ENCODE results near the gene BEGAIN. TPM values are rescaled to one million over a fixed set of nuclear protein-coding genes. Genes with fewer than 3 reads are reported as not detected.

The BEGAIN gene
- polyA plus RNA-seq, 4 donors: 1.2 to 3.9 (median 2.4) TPM

DNA sequence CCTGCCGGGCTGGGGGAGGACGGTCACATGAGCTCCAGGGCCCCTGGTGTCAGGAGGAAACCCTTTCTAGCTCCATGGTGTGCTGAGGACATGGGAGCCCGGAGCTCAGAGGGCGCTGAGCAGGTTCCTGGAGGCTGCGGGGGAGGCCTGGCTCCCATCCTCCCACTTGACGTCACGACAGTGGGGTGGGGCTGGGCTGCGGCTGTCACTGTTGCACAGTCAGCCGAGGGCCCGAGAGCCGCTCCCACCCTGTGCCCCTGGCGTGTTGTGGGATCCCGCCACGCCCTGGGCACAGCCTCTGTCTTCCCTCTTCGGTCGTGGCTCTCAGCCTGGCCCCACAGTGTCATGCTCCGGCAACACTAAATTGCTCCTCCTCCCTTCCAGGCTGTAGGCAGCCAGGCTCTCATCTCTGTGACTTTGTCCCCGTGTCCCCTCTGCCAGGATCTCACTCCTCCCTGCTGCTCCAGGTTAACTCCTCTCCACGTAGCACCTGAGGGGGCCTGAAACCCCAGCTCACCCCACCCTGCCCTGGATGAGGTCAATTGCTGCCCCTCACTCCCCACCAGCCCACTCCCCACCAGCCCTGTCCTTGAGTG is 33.0 kb downstream of the BEGAIN start:
- no peak for DNase-seq (ENCODE audit: low read depth in 4 of 4, low spot score in 2 of 4)

DNA sequence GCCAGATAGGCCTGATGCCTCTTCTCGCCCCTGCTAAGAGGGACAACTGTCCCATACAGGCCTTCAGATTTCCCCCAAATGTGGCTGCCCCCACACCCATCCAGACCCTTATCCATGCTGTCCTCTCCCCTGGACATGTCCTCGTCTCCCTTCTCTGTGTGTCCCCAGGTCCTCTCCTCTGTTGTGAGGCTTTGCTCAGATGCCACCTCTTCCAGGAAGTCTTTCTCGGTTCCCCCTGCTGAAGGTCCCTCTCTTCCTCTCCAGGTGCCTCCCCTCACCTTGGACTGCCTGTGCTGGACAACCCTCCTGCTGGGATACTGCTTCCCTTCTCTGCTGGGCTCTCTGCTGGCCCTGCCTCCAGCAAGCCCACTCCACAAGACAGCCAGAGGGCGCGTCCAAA is 33.7 kb downstream of the BEGAIN start:
- DNase-seq (ENCODE audit: low read depth in 4 of 4, low spot score in 2 of 4): no peak

DNA sequence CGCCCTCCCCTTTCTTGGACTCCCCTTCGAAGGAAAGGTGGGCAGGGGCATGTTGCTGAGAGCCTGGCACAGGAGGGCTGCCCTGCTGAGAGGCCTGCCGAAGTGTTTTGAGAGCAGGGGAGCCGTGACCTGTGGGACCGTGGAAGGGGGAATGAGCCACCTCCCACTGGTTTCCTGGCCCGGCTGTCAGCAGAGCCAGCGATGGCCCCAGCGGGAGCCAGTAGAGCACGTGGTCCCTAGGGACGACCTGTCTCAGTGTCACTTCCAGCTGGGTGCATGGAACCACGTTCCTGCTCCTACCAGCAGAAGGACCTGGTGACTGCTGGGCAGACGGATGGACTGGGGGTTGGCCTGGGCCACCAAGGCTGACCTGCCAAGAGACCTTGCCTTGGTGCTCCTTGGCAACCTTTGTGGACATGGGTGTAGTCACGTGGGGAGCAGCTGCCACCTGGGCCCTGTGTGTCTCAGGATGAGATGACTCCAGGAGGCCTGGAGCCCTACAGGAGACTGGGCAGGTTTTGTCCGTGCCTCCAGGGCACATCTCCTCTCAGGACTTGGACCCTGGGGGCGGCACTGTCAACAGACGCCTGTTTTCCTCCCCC is 34.6 kb downstream of the BEGAIN start:
- no peak for DNase-seq (ENCODE audit: low read depth in 4 of 4, low spot score in 2 of 4)

GRCh38 chr14:100551056-100551455 is 36.2 kb downstream of the BEGAIN start:
- no peak for DNase-seq (ENCODE audit: low read depth in 4 of 4, low spot score in 2 of 4)

DNA sequence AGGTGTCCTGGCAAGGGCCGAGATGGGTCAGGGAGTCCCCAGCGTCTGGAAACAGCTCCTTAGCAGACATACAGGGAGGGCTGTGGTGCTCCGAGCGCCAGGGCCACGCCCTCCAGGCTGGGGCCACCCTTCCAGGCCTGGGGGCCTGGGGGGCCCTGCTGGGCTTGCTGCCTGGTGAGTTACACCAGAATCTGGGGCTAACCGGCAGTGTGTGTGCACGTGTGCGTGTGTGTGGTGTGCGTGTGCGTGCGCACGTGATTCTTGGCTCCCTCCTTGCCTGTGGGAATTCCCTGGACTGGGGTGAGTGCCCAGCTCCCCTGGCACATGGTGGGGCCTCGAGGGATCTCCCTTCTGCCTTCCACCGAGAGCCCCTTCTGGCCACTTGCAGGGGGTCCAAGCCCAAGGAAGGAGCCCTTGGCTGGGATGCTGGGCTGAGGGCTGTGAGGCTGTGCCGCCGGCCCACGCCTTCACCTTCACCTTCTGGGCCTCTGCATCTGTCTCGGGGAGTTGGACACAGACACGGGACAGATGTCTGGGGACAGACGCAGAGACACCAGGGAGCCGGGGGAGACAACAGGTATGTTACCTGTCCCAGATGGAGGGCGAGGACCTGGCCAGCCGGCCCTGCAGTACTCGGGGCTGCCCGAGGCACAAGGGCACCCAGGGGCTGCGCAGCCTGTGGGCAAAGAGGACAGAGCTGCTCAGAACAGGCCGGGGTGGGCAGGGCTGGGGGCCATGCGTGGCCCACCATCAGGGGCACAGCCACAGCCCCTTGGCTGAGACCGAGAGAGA is 37.2 kb downstream of the BEGAIN start:
- no peak for DNase-seq (ENCODE audit: low read depth in 4 of 4, low spot score in 2 of 4)

DNA sequence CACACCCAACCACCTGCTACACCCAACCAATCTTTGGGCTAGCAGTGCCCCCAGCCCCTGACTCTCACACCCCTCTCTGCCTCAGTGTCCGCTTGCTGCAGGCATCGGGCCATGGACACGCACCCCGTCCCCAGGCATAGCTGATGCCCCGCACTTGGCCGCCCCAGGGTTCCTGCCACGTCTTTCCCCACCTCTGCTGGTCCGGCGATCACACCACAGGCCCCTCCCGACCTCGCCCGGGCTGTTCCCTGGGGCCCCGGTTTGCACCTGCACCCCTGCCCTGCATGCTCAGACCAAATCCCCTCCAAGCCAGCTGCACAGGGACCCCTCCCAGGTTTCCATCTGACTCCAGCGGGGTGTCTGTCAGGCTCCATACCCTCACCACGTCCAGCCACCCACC is 38.3 kb downstream of the BEGAIN start:
- DNase-seq (ENCODE audit: low read depth in 4 of 4, low spot score in 2 of 4): no peak

DNA sequence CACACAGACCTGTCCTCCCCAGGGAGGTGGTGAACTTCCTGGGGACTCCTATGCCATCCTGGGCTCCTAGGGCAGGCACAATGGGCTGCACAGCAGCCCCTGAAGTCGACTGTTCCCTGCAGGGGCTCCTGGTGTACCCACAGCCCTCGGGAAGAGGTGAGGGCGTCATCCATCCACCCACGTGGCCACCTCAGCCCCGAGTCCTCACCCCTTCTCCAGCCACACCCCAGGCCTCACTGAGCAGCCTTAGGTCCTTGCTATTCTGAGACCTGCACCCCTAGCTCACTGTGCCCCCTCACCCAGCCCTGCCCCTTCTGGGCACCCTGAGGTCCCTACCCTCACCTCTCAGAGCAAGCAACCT is 38.9 kb downstream of the BEGAIN start:
- no peak for DNase-seq (ENCODE audit: low read depth in 4 of 4, low spot score in 2 of 4)

- no peak for DNase-seq (ENCODE audit: low read depth in 4 of 4, low spot score in 2 of 4)
Measured at GRCh38 chr14:100547633-100548294, 39.5 kb downstream of the BEGAIN start.

GRCh38 chr14:100546051-100546443 is 41.2 kb downstream of the BEGAIN start:
- no peak for DNase-seq (ENCODE audit: low read depth in 4 of 4, low spot score in 2 of 4)

DNA sequence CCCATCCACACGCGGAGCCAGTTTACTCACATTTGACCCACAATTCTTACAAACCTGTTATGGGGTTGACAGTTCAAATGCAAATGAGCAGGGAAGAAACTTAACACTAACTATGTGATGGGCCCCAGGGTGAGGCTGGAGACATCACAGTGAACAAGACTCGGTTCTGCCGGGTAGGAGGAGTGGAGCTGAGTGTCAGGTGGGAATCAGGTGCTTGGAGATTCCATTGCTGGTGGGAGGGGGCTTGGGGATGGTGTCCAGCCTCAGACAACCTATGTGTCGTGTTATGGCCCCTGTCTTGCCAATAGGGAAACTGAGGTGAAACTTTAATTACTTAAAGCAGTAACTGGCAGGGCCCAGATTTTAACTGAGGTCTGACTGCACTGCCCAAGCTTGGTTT is 41.9 kb downstream of the BEGAIN start:
- DNase-seq (ENCODE audit: low read depth in 4 of 4, low spot score in 2 of 4): no peak

GRCh38 chr14:100544506-100545141 is 42.6 kb downstream of the BEGAIN start:
- no peak for DNase-seq (ENCODE audit: low read depth in 4 of 4, low spot score in 2 of 4)

DNA sequence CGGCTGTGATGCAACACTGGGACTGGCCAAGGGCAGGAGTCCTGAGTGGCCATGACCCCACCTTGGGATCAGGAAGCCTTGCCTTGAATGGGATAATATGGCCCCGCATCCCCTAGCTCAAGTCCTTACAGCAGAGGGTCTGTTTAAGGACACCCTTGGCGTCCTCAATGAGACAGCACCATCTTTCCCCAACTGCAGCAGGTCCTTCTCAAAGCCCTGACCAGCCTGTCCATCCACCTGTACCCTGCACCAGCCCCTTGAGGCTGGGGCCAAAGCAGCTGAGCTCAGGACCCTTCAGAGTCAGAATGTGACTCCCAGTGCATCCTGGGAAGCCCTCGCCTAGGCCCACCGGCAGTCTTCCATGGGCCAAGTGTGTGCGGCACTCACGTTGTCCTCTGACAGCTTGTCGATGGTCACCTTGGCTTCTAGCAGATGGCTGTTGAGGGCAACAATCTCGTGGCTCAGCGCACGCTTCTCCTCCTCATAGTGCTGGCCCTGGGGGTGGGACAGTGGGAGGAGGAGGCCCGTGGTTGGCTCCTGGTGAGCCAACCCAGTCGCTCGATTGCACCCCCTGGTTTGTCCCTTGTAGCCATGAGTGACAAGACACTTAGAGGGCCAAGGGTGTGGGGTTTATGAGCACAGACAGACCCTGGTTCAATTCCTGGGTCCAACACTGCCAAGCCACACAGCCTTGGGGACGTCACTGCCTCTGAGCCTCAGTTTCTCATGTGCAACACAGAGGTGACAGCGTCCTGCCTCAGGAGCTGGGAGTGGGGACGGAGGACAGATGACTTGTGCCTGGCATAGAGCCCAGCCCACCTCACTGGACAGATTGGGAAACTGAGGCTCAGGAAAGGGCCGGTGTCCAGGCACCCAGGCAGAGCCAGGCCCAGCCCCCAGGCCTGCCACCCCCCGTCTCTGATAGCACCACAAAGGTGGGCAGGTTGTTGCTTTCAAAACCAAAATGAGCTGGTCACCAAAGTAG is 43.5 kb downstream of the BEGAIN start:
- no peak for DNase-seq (ENCODE audit: low read depth in 4 of 4, low spot score in 2 of 4)

- no peak for DNase-seq (ENCODE audit: low read depth in 4 of 4, low spot score in 2 of 4)
Measured at GRCh38 chr14:100542619-100543205, 44.5 kb downstream of the BEGAIN start.

DNA sequence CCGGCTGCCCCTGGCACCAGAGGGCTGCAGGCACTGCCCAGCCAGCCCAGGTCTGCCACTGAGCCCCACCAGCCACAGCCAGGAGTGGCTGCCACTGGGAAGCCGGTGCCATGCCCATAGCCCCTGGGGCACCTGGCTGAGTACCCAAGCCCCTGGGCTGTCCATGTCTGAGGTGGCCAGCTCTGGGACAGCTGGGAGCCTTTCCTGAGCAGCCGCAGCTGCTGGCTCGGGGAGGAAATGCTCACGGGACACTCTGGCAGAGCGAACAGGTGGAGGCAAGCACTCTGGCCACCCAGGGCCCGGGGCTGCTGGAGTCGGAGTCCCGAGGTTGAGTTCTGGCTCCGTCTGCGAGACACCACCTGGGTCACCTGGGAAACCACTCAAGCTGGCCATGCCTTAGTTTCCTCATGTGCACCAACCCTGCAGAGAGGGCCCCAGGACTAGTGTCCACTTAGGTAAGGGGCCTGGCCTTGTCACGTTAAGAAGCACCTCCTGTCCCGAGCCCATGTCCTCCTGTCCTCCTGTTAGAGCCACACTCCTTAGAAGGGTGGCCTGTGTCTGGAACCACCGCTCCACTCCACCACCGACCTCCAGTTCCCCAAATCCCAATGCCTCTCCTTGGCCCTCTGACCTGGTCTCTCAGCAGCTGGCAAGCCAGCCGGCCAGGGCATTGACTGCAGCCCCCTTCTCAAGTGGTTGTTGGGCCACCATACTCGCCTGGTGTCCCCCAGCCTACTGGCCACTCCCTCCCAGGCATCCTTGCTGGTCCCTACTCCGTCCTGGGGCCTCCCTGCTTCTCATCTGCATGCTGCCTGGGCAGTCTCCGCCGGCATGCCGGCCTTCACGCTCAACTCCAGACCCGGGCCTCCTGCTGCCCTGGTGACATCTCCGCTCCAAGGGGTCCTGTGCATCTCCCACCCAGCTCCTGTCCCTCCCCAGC is 45.3 kb downstream of the BEGAIN start:
- no peak for DNase-seq (ENCODE audit: low read depth in 4 of 4, low spot score in 2 of 4)

DNA sequence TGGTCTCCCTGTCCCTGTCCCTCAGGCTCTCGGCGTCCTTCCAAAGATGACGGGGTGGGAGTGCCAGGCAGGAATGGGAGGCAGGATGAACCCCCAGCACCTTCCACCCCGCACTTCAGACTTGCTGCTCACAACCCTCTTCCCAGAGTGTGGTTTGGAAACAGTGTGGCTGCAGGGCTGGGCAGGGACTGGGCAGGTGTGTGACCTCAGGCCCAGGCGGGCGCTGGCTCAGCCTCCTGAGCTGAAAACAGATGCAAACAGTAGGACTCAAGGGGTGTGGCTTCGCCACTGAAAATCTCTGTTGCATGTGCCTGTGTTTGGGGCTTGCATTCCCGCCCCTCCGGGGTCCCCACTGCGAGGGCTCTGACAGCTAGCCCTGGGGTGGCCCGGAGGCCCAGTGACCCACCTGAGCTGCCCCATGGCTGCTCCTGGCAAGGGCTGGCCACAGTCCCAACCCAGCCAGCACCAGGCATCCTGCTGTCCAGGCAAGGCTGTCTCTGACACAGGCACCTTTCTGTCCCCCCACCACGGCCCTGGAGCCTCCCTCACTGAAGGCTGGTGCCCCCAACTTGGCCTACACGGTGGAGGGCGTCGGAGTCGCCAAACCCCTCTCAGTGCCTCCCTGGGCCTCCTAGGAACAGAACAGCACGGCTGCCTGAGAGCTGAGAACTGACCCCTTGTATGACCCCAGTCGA is 46.1 kb downstream of the BEGAIN start:
- DNase-seq (ENCODE audit: low read depth in 4 of 4, low spot score in 2 of 4): no peak

GRCh38 chr14:100540141-100540925 is 46.9 kb downstream of the BEGAIN start:
- DNase-seq (ENCODE audit: low read depth in 4 of 4, low spot score in 2 of 4): no peak

DNA sequence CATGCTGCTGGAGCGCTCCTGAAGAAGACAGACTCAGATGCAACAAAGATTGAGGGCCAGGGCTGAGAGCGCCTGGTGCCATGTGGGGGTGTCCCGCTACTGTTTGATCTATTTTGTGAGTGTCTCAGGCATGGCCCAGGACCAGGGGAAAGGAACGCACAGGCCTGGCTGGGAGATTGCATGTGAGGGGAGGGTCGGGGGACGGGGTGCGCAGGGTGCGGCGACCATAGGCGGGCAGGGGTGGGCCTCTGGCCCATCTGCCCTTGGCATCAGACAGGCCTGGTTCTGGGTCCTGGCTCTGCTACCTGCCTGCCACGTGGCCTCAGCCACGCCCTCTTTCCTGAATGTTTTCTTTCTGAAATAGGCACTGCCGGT is 47.5 kb downstream of the BEGAIN start:
- no peak for DNase-seq (ENCODE audit: low read depth in 4 of 4, low spot score in 2 of 4)
